ENCODE measurements around the gene LPIN3.

Gene LPIN3

GRCh38 chr20:41380551-41381193 lies 40.1 kb downstream of the LPIN3 start:
- H3K27ac ChIP-seq (ENCODE audit: low read length): no peak overlapping the region
- H3K4me1 ChIP-seq (ENCODE audit: control insufficient read depth, insufficient read depth, low read length): no peaks in the 10 kb centered on the region
- no peak overlapping the region for H3K9ac ChIP-seq (ENCODE audit: low read length in 2 of 2)
- H3K4me3 ChIP-seq (ENCODE audit: low read length in 2 of 2): no peak overlapping the region
- peaks cover 0 to 3% of the 10 kb centered on the region in 2 donors for H3K27me3 ChIP-seq (ENCODE audit: control insufficient read depth in 1 of 2, insufficient read depth in 2 of 2, low read length in 2 of 2)
- no peaks in the 10 kb centered on the region for H3K36me3 ChIP-seq (ENCODE audit: control insufficient read depth in 2 of 2, insufficient read depth in 2 of 2, low read length in 2 of 2)
- H3K9me3 ChIP-seq (ENCODE audit: control insufficient read depth in 2 of 2, low read length in 2 of 2): no peaks in the 10 kb centered on the region

GRCh38 chr20:41382791-41383305 lies 42.2 kb downstream of the LPIN3 start:
- Histone ChIP-seq H3K4me1 (ENCODE audit: control insufficient read depth, insufficient read depth, low read length) (peaks cover 3% of the 10 kb centered on the region), H3K9ac (ENCODE audit: low read length in 2 of 2) (no peak overlapping the region), H3K4me3 (ENCODE audit: low read length in 2 of 2) (no peak overlapping the region), H3K27me3 (ENCODE audit: control insufficient read depth in 1 of 2, insufficient read depth in 2 of 2, low read length in 2 of 2) (no peaks in the 10 kb centered on the region), H3K36me3 (ENCODE audit: control insufficient read depth in 2 of 2, insufficient read depth in 2 of 2, low read length in 2 of 2) (no peaks in the 10 kb centered on the region), H3K27ac (ENCODE audit: low read length) (no peak overlapping the region), H3K9me3 (ENCODE audit: control insufficient read depth in 2 of 2, low read length in 2 of 2) (no peaks in the 10 kb centered on the region)

- H3K9me3 ChIP-seq (ENCODE audit: control insufficient read depth in 2 of 2, low read length in 2 of 2): no peaks in the 10 kb centered on the region
- H3K4me1 ChIP-seq (ENCODE audit: control insufficient read depth, insufficient read depth, low read length): peaks cover 5% of the 10 kb centered on the region
- no peak overlapping the region for H3K27ac ChIP-seq (ENCODE audit: low read length)
- H3K27me3 ChIP-seq (ENCODE audit: control insufficient read depth in 1 of 2, insufficient read depth in 2 of 2, low read length in 2 of 2): no peaks in the 10 kb centered on the region
- no peak overlapping the region for H3K4me3 ChIP-seq (ENCODE audit: low read length in 2 of 2)
- H3K36me3 ChIP-seq (ENCODE audit: control insufficient read depth in 2 of 2, insufficient read depth in 2 of 2, low read length in 2 of 2): no peaks in the 10 kb centered on the region
- H3K9ac ChIP-seq (ENCODE audit: low read length in 2 of 2): no peak overlapping the region
Measured at GRCh38 chr20:41386502-41387427, 46.1 kb downstream of the LPIN3 start.

- no peaks in the 10 kb centered on the region for H3K27me3 ChIP-seq (ENCODE audit: control insufficient read depth in 1 of 2, insufficient read depth in 2 of 2, low read length in 2 of 2)
- H3K4me1 ChIP-seq (ENCODE audit: control insufficient read depth, insufficient read depth, low read length): peaks cover 11% of the 10 kb centered on the region
- H3K9me3 ChIP-seq (ENCODE audit: control insufficient read depth in 2 of 2, low read length in 2 of 2): no peaks in the 10 kb centered on the region
- no peak overlapping the region for H3K9ac ChIP-seq (ENCODE audit: low read length in 2 of 2)
- H3K4me3 ChIP-seq (ENCODE audit: low read length in 2 of 2): no peak overlapping the region
- no peaks in the 10 kb centered on the region for H3K36me3 ChIP-seq (ENCODE audit: control insufficient read depth in 2 of 2, insufficient read depth in 2 of 2, low read length in 2 of 2)
- no peak overlapping the region for H3K27ac ChIP-seq (ENCODE audit: low read length)
Measured at GRCh38 chr20:41387444-41387851, 46.8 kb downstream of the LPIN3 start.

GRCh38 chr20:41390889-41391288 lies 50.3 kb downstream of the LPIN3 start:
- no peaks in the 10 kb centered on the region for H3K36me3 ChIP-seq (ENCODE audit: control insufficient read depth in 2 of 2, insufficient read depth in 2 of 2, low read length in 2 of 2)
- H3K27me3 ChIP-seq (ENCODE audit: control insufficient read depth in 1 of 2, insufficient read depth in 2 of 2, low read length in 2 of 2): no peaks in the 10 kb centered on the region
- no peak overlapping the region for H3K9ac ChIP-seq (ENCODE audit: low read length in 2 of 2)
- no peaks in the 10 kb centered on the region for H3K9me3 ChIP-seq (ENCODE audit: control insufficient read depth in 2 of 2, low read length in 2 of 2)
- H3K4me1 ChIP-seq (ENCODE audit: control insufficient read depth, insufficient read depth, low read length): peaks cover 32% of the 10 kb centered on the region
- no peak overlapping the region for H3K27ac ChIP-seq (ENCODE audit: low read length)
- H3K4me3 ChIP-seq (ENCODE audit: low read length in 2 of 2): no peak overlapping the region

- Histone ChIP-seq H3K27me3 (ENCODE audit: control insufficient read depth in 1 of 2, insufficient read depth in 2 of 2, low read length in 2 of 2) (no peaks in the 10 kb centered on the region), H3K36me3 (ENCODE audit: control insufficient read depth in 2 of 2, insufficient read depth in 2 of 2, low read length in 2 of 2) (no peaks in the 10 kb centered on the region), H3K9me3 (ENCODE audit: control insufficient read depth in 2 of 2, low read length in 2 of 2) (no peaks in the 10 kb centered on the region), H3K4me3 (ENCODE audit: low read length in 2 of 2) (no peak overlapping the region), H3K27ac (ENCODE audit: low read length) (no peak overlapping the region), H3K4me1 (ENCODE audit: control insufficient read depth, insufficient read depth, low read length) (peaks cover 36% of the 10 kb centered on the region), H3K9ac (ENCODE audit: low read length in 2 of 2) (no peak overlapping the region)
Measured at GRCh38 chr20:41391587-41392001, 51.0 kb downstream of the LPIN3 start.

GRCh38 chr20:41392295-41392694 lies 51.7 kb downstream of the LPIN3 start:
- Histone ChIP-seq H3K9me3 (ENCODE audit: control insufficient read depth in 2 of 2, low read length in 2 of 2) (no peaks in the 10 kb centered on the region), H3K4me1 (ENCODE audit: control insufficient read depth, insufficient read depth, low read length) (peaks cover 36% of the 10 kb centered on the region), H3K27ac (ENCODE audit: low read length) (no peak overlapping the region), H3K9ac (ENCODE audit: low read length in 2 of 2) (no peak overlapping the region), H3K36me3 (ENCODE audit: control insufficient read depth in 2 of 2, insufficient read depth in 2 of 2, low read length in 2 of 2) (no peaks in the 10 kb centered on the region), H3K27me3 (ENCODE audit: control insufficient read depth in 1 of 2, insufficient read depth in 2 of 2, low read length in 2 of 2) (no peaks in the 10 kb centered on the region), H3K4me3 (ENCODE audit: low read length in 2 of 2) (no peak overlapping the region)

GRCh38 chr20:41392871-41393704 lies 52.5 kb downstream of the LPIN3 start:
- peaks cover 36% of the 10 kb centered on the region for H3K4me1 ChIP-seq (ENCODE audit: control insufficient read depth, insufficient read depth, low read length)
- no peaks in the 10 kb centered on the region for H3K9me3 ChIP-seq (ENCODE audit: control insufficient read depth in 2 of 2, low read length in 2 of 2)
- no peaks in the 10 kb centered on the region for H3K27me3 ChIP-seq (ENCODE audit: control insufficient read depth in 1 of 2, insufficient read depth in 2 of 2, low read length in 2 of 2)
- no peak overlapping the region for H3K9ac ChIP-seq (ENCODE audit: low read length in 2 of 2)
- H3K4me3 ChIP-seq (ENCODE audit: low read length in 2 of 2): no peak overlapping the region
- no peak overlapping the region for H3K27ac ChIP-seq (ENCODE audit: low read length)
- no peaks in the 10 kb centered on the region for H3K36me3 ChIP-seq (ENCODE audit: control insufficient read depth in 2 of 2, insufficient read depth in 2 of 2, low read length in 2 of 2)

- Histone ChIP-seq H3K9me3 (ENCODE audit: control insufficient read depth in 2 of 2, low read length in 2 of 2) (no peaks in the 10 kb centered on the region), H3K27ac (ENCODE audit: low read length) (no peak overlapping the region), H3K9ac (ENCODE audit: low read length in 2 of 2) (no peak overlapping the region), H3K36me3 (ENCODE audit: control insufficient read depth in 2 of 2, insufficient read depth in 2 of 2, low read length in 2 of 2) (no peaks in the 10 kb centered on the region), H3K27me3 (ENCODE audit: control insufficient read depth in 1 of 2, insufficient read depth in 2 of 2, low read length in 2 of 2) (no peaks in the 10 kb centered on the region), H3K4me1 (ENCODE audit: control insufficient read depth, insufficient read depth, low read length) (peaks cover 40% of the 10 kb centered on the region), H3K4me3 (ENCODE audit: low read length in 2 of 2) (no peak overlapping the region)
Measured at GRCh38 chr20:41393705-41394066, 53.1 kb downstream of the LPIN3 start.

GRCh38 chr20:41394081-41394480 lies 53.5 kb downstream of the LPIN3 start:
- no peak overlapping the region for H3K27ac ChIP-seq (ENCODE audit: low read length)
- no peak overlapping the region for H3K4me3 ChIP-seq (ENCODE audit: low read length in 2 of 2)
- no peaks in the 10 kb centered on the region for H3K27me3 ChIP-seq (ENCODE audit: control insufficient read depth in 1 of 2, insufficient read depth in 2 of 2, low read length in 2 of 2)
- no peaks in the 10 kb centered on the region for H3K9me3 ChIP-seq (ENCODE audit: control insufficient read depth in 2 of 2, low read length in 2 of 2)
- peaks cover 40% of the 10 kb centered on the region for H3K4me1 ChIP-seq (ENCODE audit: control insufficient read depth, insufficient read depth, low read length)
- no peaks in the 10 kb centered on the region for H3K36me3 ChIP-seq (ENCODE audit: control insufficient read depth in 2 of 2, insufficient read depth in 2 of 2, low read length in 2 of 2)
- no peak overlapping the region for H3K9ac ChIP-seq (ENCODE audit: low read length in 2 of 2)
